K562 (cell line): Measurements from ENCODE around the gene COX6B1. TPM values are rescaled to one million over a fixed set of nuclear protein-coding genes. Genes with fewer than 3 reads are reported as not detected.

Source experiments
- ATF1 ChIP-seq, 2 experiments: fragments of 450-650 bp in 1 of 2; IDR thresholded peaks; 2 replicates each; pipeline ENCODE4 v1.6.1; 2016; ENCODE audit warnings: missing compliant biosample characterization in 1 of 2, missing genetic modification characterization in 1 of 2
- CXXC5 ChIP-seq: fragments of 250-450 bp; sonication (Bioruptor Pico); IDR thresholded peaks from 2 replicates; pipeline ENCODE4 v1.8.0; 2022; ENCODE audit warnings: inconsistent platforms, mild to moderate bottlenecking, moderate library complexity
- HDAC1 ChIP-seq, 2 experiments: fragments of 450-650 bp; IDR thresholded peaks; 2 replicates each; pipeline ENCODE4 v1.6.1; 2016 to 2017; ENCODE audit warnings: inconsistent platforms in 1 of 2, mild to moderate bottlenecking in 1 of 2, moderate library complexity in 1 of 2
- MAFK ChIP-seq: IDR thresholded peaks from 2 replicates; pipeline ENCODE4 v1.6.1; 2011; ENCODE audit warnings: low read length, improper control_type of control experiment
- MTA3 ChIP-seq: fragments of 450-650 bp; formaldehyde crosslinking; IDR thresholded peaks from 2 replicates; pipeline ENCODE4 v1.6.1; 2017; ENCODE audit warnings: mild to moderate bottlenecking, borderline replicate concordance
- NCOA2 ChIP-seq, 2 experiments: fragments of 450-650 bp; IDR thresholded peaks; 2 replicates each; pipeline ENCODE4 v1.6.1; 2018; ENCODE audit warnings: mild to moderate bottlenecking in 2 of 2, moderate library complexity in 1 of 2; ENCODE audit not compliant: partially characterized antibody in 2 of 2
- NR4A1 ChIP-seq, 2 experiments: fragments of 250-450 bp in 1 of 2; fragments of 450-650 bp in 1 of 2; sonication (Bioruptor Pico) in 1 of 2; IDR thresholded peaks; 2 replicates each; pipeline versions ENCODE4 v1.4.0 to v1.6.1; 2016 to 2020; ENCODE audit warnings: mild to moderate bottlenecking in 2 of 2, missing compliant biosample characterization in 1 of 2, missing genetic modification characterization in 1 of 2, moderate library complexity in 1 of 2
- YY1 ChIP-seq, 3 experiments: IDR thresholded peaks; 2 replicates each; pipeline ENCODE4 v1.6.1; 2011; ENCODE audit warnings: low read length in 2 of 3, mild to moderate bottlenecking in 2 of 3, moderate library complexity in 2 of 3, borderline replicate concordance in 1 of 3, control low read depth in 1 of 3, low read depth in 1 of 3; ENCODE audit not compliant: insufficient read depth in 3 of 3, insufficient replicate concordance in 2 of 3, control insufficient read depth in 1 of 3, insufficient read length in 1 of 3; ENCODE audit errors: extremely low read depth in 1 of 3
- polyA plus RNA-seq, 8 experiments: library from polyadenylated mRNA; depleted of rRNA in 4 of 8; stranded (reverse) in 5 of 8; unstranded in 3 of 8; fragments of >200 nt; fragmentation: Nextera tagmentation in 2 of 8; fragmentation: Illumina TruSeq in 1 of 8; extraction: Ambion mirVana in 2 of 8; extraction: Trizol in 1 of 8; gene quantifications; 2 replicates each; pipeline versions ENCODE4 v1.2.1 to v1.2.3, GENCODE V29; 2011 to 2014; ENCODE audit warnings: inconsistent platforms in 1 of 8, missing spikeins in 1 of 8
- total RNA-seq, 7 experiments: library from RNA; depleted of rRNA in 6 of 7; stranded (reverse); fragments of >200 nt in 6 of 7; fragmentation: Illumina TruSeq in 2 of 7; extraction: Trizol in 2 of 7; gene quantifications; 2 replicates each; pipeline versions ENCODE4 v1.2.1 to v1.2.3, GENCODE V29; 2011 to 2021; ENCODE audit warnings: low replicate concordance in 1 of 7
- TF ChIP-seq, protein P1 (sequence below): fragments of 150-350 bp; conservative IDR thresholded peaks from 2 replicates; pipeline ENCODE4 v1.6.1; 2014; ENCODE audit warnings: low read length
- TF ChIP-seq, protein P2 (sequence below), 2 experiments: fragments of 450-650 bp in 1 of 2; sonication (generic) in 1 of 2; formaldehyde crosslinking in 1 of 2; IDR thresholded peaks in 1 of 2; conservative IDR thresholded peaks in 1 of 2; 2 replicates each; pipeline versions ENCODE4 v1.6.1 to v1.8.1; 2016 to 2023; ENCODE audit warnings: mild to moderate bottlenecking in 2 of 2, moderate library complexity in 2 of 2, inconsistent platforms in 1 of 2, missing genetic modification reagents in 1 of 2
- TF ChIP-seq, protein P3 (sequence below): sonication (generic); formaldehyde crosslinking; IDR thresholded peaks from 2 replicates; pipeline ENCODE4 v1.8.1; 2023; ENCODE audit warnings: mild to moderate bottlenecking, missing genetic modification reagents
- TF ChIP-seq, protein P4 (sequence below): sonication (generic); formaldehyde crosslinking; IDR thresholded peaks from 2 replicates; pipeline ENCODE4 v1.8.1; 2023; ENCODE audit warnings: mild to moderate bottlenecking, missing genetic modification reagents, moderate library complexity
- TF ChIP-seq, protein P5 (sequence below): sonication (generic); formaldehyde crosslinking; IDR thresholded peaks from 2 replicates; pipeline ENCODE4 v1.8.0; 2022; ENCODE audit warnings: missing genetic modification reagents, mild to moderate bottlenecking, moderate library complexity, borderline replicate concordance
- TF ChIP-seq, protein P6 (sequence below): fragments of 250-450 bp; sonication (Bioruptor Pico); IDR thresholded peaks from 2 replicates; pipeline ENCODE4 v1.4.0; 2020; ENCODE audit warnings: borderline replicate concordance

COX6B1 gene
- total and polyA plus RNA-seq, 9 of the 15 experiments (the other 6 are each of a cell fraction or from before 2014, with no cell fraction given) = 777 to 2,393 (median 1,219) TPM

DNA sequence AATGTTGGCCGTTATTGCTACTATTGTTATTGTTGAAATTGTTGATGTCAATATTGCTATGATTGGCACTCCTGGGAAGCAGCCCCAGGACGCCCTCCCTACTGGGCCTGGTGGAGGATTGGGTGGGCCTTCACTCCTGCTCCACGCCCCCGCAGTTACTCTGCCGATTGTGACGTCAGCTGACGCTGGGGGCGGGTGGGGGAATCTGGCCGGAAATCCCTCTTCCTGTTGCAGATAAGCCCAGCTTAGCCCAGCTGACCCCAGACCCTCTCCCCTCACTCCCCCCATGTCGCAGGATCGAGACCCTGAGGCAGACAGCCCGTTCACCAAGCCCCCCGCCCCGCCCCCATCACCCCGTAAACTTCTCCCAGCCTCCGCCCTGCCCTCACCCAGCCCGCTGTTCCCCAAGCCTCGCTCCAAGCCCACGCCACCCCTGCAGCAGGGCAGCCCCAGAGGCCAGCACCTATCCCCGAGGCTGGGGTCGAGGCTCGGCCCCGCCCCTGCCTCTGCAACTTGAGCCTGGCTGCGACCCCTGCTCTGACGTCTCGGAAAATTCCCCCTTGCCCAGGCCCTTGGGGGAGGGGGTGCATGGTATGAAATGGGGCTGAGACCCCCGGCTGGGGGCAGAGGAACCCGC lies 6.5 kb upstream of the COX6B1 start, which contains the start of gene ETV2 (continued):
- TF ChIP-seq, protein P1, sequence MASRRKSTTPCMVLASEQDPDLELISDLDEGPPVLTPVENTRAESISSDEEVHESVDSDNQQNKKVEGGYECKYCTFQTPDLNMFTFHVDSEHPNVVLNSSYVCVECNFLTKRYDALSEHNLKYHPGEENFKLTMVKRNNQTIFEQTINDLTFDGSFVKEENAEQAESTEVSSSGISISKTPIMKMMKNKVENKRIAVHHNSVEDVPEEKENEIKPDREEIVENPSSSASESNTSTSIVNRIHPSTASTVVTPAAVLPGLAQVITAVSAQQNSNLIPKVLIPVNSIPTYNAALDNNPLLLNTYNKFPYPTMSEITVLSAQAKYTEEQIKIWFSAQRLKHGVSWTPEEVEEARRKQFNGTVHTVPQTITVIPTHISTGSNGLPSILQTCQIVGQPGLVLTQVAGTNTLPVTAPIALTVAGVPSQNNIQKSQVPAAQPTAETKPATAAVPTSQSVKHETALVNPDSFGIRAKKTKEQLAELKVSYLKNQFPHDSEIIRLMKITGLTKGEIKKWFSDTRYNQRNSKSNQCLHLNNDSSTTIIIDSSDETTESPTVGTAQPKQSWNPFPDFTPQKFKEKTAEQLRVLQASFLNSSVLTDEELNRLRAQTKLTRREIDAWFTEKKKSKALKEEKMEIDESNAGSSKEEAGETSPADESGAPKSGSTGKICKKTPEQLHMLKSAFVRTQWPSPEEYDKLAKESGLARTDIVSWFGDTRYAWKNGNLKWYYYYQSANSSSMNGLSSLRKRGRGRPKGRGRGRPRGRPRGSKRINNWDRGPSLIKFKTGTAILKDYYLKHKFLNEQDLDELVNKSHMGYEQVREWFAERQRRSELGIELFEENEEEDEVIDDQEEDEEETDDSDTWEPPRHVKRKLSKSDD = no peak
- no peak for TF ChIP-seq NR4A1 (CRISPR knock-in tag; IDR thresholded peaks at IDR 0.05)
- no peak for TF ChIP-seq NR4A1 (tag; IDR thresholded peaks at IDR 0.05)
- TF ChIP-seq HDAC1 (IDR thresholded peaks at IDR 0.05) = no peak
- TF ChIP-seq, protein P2, sequence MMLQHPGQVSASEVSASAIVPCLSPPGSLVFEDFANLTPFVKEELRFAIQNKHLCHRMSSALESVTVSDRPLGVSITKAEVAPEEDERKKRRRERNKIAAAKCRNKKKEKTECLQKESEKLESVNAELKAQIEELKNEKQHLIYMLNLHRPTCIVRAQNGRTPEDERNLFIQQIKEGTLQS (IDR thresholded peaks at IDR 0.05) = peak; percentile 59
- TF ChIP-seq, protein P2 (CRISPR knock-in tag; conservative IDR thresholded peaks at IDR 0.05) = no peak
- peak; percentile 59 for TF ChIP-seq ATF1 (CRISPR knock-in tag; IDR thresholded peaks at IDR 0.05)
- peak; percentile 95 for TF ChIP-seq ATF1 (tag; IDR thresholded peaks at IDR 0.05)
- TF ChIP-seq, protein P3, sequence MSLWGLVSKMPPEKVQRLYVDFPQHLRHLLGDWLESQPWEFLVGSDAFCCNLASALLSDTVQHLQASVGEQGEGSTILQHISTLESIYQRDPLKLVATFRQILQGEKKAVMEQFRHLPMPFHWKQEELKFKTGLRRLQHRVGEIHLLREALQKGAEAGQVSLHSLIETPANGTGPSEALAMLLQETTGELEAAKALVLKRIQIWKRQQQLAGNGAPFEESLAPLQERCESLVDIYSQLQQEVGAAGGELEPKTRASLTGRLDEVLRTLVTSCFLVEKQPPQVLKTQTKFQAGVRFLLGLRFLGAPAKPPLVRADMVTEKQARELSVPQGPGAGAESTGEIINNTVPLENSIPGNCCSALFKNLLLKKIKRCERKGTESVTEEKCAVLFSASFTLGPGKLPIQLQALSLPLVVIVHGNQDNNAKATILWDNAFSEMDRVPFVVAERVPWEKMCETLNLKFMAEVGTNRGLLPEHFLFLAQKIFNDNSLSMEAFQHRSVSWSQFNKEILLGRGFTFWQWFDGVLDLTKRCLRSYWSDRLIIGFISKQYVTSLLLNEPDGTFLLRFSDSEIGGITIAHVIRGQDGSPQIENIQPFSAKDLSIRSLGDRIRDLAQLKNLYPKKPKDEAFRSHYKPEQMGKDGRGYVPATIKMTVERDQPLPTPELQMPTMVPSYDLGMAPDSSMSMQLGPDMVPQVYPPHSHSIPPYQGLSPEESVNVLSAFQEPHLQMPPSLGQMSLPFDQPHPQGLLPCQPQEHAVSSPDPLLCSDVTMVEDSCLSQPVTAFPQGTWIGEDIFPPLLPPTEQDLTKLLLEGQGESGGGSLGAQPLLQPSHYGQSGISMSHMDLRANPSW (CRISPR knock-in tag) = no peak
- TF ChIP-seq MTA3 = 0 out of 2 replicates have a peak, but pooled peaks have one; percentile 54
- TF ChIP-seq MAFK = no peak
- TF ChIP-seq NCOA2 (IDR thresholded peaks at IDR 0.05; ENCODE audit: partially characterized antibody in 2 of 2) = no peak
- TF ChIP-seq, protein P4, sequence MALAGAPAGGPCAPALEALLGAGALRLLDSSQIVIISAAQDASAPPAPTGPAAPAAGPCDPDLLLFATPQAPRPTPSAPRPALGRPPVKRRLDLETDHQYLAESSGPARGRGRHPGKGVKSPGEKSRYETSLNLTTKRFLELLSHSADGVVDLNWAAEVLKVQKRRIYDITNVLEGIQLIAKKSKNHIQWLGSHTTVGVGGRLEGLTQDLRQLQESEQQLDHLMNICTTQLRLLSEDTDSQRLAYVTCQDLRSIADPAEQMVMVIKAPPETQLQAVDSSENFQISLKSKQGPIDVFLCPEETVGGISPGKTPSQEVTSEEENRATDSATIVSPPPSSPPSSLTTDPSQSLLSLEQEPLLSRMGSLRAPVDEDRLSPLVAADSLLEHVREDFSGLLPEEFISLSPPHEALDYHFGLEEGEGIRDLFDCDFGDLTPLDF = no peak
- TF ChIP-seq, protein P5, sequence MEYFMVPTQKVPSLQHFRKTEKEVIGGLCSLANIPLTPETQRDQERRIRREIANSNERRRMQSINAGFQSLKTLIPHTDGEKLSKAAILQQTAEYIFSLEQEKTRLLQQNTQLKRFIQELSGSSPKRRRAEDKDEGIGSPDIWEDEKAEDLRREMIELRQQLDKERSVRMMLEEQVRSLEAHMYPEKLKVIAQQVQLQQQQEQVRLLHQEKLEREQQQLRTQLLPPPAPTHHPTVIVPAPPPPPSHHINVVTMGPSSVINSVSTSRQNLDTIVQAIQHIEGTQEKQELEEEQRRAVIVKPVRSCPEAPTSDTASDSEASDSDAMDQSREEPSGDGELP (CRISPR knock-in tag) = peak; percentile 77; the same call in 1 of the 2 replicates
- peak; percentile 55 for TF ChIP-seq CXXC5 (CRISPR knock-in tag)
- TF ChIP-seq, protein P6, sequence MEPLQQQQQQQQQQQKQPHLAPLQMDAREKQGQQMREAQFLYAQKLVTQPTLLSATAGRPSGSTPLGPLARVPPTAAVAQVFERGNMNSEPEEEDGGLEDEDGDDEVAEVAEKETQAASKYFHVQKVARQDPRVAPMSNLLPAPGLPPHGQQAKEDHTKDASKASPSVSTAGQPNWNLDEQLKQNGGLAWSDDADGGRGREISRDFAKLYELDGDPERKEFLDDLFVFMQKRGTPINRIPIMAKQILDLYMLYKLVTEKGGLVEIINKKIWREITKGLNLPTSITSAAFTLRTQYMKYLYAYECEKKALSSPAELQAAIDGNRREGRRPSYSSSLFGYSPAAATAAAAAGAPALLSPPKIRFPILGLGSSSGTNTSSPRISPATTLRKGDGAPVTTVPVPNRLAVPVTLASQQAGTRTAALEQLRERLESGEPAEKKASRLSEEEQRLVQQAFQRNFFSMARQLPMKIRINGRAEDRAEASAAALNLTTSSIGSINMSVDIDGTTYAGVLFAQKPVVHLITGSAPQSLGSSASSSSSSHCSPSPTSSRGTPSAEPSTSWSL (CRISPR knock-in tag) = no peak
- no peak for TF ChIP-seq YY1 (IDR thresholded peaks at IDR 0.05; ENCODE audit: borderline replicate concordance in 1 of 3, control insufficient read depth in 1 of 3, extremely low read depth in 1 of 3, insufficient read depth in 3 of 3, insufficient read length in 1 of 3, insufficient replicate concordance in 2 of 3, low read depth in 1 of 3, low read length in 2 of 3)
